ENCODE results near the gene TENT4B.
"Not testable (repeated sequence)": the region's sequence is repeated elsewhere in the genome, so short reads cannot be mapped to it uniquely, and the experiment has no call there.

Gene TENT4B

DNA sequence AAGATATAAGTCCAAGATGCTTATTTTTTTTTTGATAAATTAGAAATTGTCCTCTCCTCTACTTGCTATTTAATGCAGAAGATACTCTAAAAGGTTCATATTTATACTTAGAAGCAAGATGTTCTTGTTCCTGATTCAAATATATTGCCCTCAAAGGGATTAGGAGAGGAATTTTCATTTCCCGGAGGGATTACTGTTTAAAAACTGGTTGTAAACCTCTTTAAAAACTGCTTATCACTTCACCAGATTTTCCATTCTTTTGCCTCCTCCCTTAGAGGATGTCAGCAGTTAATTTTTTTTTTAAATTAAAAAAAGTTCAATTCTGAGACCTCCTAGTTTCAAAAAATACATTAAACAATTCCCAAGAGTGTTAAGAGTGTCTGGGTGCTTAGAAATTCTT is 2.8 kb downstream of the TENT4B start:
- DNase-seq, result no peak

DNA sequence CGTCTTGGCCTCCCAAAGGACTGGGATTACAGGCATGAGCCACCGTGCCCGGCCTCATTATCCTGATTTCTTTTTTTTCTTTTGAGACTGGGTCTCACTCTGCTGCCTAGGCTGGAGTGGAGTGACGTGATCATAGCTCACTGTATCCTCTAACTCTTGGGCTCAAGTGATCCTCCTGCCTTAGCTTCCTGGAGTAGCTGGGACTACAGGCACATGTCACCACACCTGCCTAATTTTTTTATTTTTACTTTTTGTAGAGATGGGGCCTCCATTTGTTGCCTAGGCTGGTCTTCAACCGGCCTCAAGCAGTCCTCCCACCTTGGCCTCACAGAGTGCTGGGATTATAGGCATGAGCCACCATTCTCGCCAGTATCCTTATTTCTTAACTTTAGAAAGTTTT is 3.5 kb downstream of the TENT4B start:
- no peak for DNase-seq

DNA sequence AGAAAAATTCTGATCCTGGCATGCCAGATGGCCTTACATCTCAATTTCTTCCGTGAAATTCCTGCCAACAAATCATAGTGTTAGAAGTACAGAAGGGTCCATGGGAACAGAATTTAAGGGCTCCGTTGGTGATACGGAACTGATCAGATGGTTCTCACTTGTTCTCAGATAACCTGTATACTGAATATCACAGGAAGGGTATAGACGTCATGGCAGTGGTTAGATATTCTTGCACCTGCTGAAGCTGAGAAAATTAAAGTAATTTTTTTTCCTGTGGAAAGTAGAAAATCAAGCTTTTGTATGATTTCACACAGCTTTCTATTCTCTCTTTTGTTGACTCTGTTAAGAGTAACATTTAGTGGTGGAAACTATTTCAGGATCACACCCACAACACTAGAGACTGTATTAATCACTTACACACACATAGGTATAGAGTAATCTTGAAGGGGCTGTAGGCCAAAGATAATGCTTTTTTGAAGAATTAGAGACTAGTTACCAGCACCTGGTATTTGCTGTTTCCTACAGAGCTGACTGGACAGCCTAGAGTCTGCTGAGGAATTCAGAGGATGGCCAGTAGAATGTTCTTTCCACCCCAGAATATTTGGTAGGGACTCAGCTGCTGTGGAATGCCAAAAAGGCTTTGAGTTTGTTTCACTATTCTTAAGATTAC is 7.5 kb downstream of the TENT4B start:
- DNase-seq, result no peak

DNA sequence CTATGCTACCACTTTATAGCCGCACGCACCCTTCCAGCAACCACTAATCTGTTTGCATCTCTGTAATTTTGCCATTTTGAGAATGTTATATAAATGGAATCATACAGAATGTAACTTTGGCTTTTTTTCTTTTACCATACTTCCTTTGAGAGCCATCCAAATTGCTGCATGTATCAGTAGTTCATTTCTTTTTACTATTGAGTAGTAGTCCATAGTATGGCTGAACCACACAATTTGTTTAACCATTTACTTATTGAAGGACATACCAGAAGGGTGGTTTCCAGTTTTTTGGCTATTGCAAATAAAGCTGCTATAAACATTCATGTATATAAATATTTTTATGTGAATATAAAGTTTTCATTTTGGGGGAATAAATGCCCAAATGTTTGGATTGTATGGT is 8.8 kb downstream of the TENT4B start:
- DNase-seq, result no peak

DNA sequence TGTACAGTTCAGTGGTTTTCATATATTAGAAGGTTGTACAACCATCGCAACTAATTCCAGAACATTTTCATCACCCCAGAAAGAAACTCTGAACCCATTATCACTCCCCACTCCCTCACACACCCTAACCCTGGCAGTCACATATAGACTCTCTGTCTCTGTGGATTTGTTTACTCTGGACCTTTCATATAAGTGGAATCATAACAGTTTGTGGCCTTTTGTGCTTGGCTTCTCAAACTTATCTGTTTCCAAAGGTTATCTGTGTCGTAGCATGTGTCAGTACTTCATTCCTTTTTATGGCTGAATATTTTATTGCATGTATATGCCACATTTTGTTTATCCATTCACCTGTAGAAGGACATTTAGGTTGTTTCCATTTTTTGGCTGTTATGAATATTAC is 12.4 kb downstream of the TENT4B start:
- DNase-seq, result no peak

DNA sequence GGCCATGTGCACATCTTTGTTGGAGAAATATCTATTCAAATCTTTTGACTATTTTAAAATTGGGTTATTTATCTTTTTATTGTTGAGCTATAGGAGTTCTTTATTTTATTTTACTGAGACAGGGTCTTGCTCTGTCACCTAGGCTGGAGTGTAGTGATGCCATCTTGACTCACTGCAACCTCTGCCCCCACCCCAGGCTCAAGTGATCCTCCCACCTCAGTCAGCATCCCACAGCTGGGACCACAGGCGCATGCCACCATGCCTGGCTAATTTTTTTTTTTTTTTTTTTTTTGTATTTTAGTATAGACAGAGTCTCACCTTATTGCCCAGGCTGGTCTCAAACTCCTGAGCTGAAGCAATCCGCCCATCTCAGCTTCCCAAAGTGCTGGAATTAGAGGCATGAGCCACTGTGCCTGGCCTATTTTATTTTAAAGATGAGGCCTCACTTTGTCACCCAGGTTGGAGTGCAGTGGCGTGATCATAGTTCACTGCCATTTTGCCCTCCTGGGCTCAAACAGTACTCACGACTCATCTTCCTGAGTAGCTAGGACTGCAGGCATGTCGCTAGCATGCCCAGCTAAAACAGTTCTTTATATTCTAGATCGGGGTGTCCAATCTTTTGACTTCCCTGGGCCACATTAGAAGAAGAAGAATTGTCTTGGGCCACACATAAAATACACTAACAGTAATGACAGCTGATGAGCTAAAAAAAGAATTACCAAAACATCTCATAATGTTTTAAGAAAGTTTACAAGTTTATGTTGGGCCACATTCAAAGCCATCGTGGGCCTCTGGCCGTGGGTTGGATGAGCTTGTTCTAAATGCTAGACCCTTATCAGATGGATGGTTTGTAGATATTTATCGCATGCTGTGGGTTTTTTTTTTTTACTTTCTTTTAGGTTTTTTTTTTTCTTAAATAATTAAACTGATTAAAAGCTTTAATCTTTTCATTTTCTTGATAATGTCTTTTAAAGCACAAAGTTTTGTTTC is 13.7 kb downstream of the TENT4B start:
- no peak for DNase-seq

DNA sequence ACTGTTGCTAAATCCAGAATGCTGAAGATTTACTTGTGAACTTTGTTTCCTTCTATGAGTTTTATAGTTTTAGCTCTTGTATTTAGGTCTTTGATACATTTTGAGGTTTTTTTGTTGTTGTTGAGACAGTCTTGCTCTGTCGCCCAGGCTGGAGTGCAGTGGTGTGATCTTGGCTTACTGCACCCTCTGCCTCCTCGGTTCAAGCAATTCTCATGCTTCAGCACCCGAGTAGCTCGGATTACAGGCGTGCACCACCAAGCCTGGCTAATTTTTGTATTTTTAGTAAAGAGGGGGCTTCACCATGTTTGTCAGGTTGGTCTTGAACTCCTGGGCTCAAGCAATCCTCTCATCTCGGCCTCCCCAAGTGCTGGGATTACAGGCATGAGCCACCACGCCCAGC is 14.4 kb downstream of the TENT4B start:
- DNase-seq, result no peak

DNA sequence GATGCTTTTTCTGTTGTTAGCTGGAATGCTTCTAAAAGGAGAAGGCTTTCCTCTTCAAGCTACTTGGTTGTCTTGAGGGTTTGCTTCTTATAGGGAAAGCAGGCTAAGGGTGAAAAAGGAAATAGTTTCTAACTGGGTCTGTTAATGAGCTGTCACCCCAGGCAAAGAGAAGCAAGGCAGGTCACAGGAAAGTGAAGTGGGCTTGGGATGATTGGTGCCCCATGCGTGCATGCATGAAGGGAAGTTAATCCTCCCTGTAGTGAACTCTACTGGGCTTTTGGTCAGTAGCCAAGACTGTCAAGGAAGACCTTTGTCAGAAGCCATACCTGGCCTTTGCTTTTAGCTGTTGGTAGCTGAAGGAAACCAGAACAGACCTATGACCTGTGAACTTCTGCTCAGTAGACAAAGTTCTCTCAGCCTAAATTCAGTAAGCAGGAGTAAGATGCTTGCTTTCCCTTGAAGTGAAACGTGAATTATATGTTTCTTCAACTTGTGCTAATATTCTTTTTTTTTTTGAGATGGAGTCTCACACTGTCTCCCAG is 16.5 kb downstream of the TENT4B start:
- no peak for DNase-seq

DNA sequence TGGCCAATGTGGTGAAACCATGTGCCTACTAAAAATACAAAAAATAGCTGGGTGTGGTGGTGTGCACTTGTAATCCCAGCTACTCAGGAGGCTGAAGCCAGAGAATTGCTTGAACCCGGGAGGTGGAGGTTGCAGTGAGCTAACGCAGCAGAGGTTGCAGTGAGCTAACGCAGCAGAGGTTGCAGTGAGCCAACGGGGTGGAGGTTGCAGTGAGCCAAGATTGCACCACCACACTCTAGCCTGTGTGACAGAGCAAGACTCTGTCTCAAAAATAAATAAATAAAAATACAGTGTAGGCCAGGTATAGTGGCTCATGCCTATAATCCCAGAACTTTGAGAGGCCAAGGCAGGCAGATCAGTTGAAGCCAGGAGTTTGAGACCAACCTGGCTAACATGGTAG is 18.7 kb downstream of the TENT4B start:
- DNase-seq, result not testable (repeated sequence)

DNA sequence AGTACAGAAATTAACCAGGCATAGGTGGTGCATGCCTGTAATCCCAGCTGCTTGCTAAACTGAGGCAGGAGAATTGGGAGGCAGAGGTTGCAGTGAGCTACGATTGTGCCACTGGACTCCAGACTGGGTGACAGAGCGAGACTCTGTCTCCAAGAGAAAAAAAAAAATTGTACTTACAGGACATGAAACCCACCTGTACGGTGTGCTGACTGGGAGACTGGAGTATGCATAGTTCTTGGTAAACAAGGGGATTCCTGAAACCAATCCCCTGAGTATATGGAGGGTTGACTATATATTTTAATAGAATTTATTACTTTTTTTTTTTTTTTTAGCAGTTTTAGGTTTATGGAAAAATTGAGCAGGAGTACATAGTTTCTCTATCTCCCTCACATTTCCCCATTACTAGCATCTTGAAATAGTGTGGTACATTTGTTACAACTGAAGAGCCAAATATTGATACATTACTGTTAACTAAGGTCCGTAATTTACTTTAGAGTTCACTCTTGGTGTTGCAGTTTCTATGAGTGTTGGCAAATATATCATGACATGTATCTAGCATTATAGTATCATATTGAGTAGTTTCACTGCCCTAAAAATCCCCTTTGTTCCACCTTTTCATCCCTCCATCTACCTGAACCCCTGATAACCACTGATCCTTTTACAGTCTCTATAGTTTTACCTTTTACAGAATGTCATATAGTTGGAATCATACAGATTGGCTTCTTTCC is 19.3 kb downstream of the TENT4B start:
- DNase-seq, result no peak

DNA sequence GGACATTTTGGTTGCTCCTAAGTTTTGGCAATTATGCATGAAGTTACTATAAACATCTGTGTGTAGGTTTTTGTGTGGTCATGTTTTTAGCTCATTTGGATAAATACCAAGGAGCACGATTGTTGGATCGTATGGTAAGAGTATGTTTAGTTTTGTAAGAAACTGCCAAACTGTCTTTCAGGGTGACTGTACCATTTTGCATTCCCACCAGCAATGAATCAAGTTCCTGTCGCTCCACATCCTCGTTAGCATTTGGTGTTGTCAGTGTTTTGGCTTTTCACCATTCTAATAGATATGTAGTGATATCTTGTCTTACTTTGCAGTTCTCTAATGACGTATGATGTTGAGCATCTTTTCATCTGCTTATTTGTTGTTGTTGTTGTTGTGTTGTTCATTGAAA is 20.2 kb downstream of the TENT4B start:
- DNase-seq, result no peak

DNA sequence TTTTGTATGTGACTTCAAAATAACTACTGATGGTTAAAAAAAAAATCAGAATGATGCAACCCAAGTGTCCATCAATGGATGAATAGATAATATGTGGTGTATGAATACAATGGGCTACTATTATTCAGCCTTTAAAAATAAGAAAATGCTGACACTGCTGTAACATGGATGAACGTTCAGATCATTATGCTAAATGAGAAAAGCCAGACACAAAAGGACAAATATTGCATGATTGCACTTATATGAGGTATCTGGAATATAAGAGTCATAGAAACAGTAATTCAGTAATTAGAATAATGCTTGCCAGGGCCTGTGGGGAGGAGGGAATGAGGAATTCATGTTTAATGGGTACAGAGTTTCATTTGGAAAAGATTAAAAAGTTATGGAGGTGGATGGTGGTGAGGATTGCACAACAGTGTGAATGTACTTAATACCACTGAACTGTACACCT is 25.4 kb downstream of the TENT4B start:
- DNase-seq, result no peak

DNA sequence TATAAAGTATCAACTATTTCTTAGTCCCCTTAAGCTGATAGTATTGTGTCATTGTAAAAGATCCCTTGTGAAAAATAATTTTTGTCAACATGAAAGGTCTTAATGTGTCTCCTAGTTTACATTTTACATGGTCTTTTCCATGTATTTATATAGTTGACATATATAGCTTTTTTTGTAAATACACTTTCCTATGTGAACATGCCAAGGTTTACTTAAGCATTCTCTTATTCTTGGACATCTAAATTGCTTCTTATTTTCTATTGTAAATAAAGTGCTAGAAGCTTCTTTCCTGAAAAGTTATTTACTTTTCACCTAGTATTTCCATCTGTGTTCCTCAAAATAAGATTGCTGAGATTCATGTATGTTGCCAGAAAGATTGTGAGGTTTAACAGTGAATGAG is 29.3 kb downstream of the TENT4B start:
- DNase-seq, result no peak

DNA sequence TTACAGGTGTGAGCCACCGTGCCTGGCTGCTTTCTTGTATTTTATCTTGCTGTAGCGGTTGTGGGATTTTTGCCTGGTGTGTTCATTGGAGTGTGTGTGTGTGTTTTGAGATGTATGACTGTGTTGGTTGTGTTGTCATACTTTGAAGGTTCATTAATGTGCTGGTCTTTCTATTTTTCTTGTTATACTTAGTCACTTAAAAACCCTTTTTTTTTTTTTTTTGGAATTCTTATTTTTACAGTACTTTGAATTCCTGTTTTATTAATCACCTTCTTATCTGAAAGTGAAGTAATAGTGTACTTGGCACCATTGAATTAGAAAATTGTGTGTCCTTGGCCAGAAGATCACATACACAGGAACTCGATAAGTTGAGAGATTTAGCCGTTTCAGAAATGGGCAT is 30.2 kb downstream of the TENT4B start:
- DNase-seq, result no peak

DNA sequence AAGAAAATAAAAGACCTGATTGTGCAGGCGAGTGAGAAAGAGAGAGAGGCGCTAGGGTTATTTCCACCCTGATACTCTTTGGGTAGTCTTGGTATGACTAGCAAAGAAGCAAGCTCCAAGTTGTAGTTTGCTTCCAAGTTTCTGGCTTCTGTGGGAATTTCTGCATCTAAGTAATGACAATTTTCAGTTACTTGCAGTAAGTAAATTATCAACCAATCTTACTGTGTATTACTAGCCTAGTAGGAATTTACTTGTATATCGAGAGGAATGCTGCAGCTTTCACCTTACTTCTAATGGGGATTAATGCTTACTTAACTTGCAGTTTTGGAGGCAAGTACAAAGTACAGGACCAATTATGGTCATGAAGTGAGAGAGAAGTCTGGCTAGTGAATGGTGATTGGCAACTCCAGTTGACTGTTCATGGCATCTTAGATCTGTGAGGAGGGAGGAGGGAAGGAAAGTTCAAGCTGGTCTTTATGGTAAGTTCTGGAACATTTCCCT is 31.9 kb downstream of the TENT4B start:
- no peak for DNase-seq

DNA sequence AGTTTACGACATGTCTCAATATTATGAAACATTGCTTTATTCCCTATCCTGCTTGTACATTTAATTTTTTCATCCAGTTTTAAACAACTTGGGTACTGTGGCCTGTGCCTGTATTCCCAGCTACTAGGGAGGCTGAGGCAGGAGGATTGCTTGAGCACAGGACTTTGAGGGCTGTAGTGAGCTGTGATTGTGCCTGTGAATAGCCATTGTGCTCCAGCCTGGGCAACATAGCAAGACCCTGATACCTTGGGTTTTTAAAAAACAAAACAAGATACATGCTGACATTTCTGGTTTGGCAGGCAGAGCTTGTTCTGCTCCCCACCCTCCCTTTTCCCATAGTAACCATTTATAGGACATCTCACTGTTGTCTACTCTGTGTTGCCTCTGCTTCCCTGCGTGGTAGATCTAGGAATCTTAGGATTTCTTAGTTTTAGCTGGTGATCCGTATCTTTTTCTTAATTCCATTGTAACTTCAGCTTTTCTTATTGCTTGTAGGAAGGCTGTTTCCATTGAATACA is 35.6 kb downstream of the TENT4B start:
- DNase-seq, result no peak

DNA sequence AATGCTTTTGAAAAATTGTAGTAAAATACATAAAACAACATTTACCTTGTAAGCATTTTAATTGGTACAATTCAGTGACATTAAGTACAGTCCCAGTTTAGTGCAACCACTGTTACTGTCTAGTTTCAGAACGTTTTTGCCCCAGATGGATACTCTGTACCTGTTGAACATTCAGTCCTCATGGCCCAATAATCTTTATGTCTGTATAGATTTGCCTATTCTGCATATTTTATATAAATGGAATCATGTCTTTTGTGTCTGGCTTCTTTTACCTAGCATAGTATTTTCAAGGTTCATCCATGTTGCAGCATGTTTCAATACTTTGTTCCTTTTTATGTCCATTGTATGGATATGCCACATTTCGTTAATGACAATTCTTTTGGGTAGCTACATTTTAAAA is 37.2 kb downstream of the TENT4B start:
- no peak for DNase-seq

DNA sequence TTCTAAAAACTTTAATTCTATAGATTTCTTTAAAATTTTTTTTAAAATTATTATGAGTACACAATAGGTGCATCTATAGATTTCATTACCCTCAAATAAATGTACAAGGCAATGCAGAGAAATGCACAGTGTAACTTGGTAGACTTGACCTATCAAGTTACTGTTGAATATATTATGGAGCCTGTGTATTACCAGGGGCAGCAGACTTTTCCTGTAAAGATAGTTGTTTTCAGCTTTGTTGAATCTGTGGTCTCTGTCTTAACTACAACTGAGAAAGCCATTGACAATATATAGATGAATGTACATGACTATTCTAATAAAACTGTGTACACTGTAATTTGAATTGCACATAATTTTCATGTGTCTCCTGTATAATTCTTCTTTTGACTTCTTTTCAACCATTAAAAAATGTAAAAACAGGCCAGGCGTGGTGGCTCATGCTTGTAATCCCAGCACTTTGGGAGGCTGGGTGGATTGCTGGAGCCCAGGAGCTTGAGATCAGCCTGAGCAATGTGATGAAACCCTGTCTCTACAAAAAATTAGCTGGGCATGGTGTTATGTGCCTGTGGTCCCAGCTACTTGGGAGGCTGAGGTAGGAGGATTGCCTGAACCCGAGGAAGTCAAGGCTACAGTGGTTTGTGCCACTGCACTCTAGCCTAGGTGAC is 39.4 kb downstream of the TENT4B start:
- no peak for DNase-seq

DNA sequence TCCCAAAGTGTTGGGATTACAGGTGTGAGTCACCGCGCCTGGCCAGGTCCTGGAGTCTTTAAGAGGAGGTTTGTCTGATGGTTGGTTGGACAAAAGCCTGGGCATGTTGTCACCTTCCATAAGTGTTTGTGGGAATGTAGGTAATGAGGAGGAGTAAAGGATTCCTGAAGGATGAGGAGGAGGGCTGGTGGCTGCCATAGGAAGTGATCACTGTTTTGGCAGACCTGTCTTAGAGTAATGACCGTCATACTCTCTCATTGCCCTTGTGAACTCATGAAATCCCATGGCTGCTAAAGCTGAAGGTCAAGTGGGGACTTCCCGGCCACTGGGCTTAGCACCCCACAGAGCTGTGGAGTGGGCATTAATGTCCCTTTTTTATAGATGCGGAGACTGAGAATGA is 40.5 kb downstream of the TENT4B start:
- DNase-seq, result no peak

DNA sequence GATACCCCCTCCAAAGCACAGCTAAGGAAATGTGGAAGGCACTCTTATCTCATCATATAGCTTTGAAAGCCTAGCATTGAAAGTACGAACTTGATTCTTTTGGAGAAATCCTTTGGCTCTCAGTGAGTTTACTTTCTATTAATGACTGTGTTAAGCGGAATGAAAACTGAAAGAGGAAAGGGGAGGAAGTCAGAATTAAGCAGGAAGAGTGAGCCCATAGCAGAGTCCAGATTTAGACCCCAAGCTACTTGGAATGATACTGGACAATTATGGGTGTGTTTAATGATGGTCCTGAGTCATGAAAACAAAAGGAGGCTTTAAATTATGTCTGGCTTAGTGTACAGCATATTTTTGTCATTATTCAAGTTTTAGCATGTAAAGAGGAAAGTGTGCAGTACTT is 42.2 kb downstream of the TENT4B start:
- DNase-seq, result no peak

DNA sequence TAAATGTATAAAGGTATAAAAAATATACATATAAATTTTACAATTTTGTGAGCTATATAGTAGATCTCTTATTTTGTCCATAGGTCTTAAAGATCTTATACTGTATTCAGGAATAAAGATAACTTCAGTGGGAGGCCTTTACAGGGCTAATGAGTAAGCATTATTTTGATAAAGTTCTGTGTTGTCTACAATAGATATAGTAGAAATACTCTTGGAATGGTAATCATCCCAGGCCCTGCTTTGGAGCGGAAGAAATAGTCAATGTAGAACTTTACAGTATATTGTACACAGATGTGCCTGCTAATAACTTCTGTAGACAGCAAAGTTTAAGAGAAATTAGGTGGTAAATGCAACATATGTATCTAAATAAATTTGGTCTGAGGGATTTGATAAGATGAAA is 42.6 kb downstream of the TENT4B start:
- no peak for DNase-seq

DNA sequence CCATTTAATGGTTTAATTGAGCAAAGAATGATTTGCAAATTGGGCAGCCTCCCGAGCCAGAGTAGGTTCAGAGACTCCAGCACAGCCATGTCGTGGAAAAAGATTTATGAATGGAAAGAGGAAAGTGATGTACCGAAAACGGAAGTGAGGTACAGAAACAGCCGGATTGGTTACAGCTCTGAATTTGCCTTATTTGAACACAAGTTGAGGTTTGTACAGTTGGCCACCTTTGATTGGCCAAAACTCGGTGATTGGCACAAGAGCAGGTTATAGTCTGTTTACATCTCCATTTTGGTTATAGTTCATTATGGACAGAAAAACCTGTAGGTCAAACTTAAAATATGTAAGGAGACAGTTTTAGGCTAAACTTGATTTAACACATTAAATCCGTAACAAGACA is 44.5 kb downstream of the TENT4B start:
- no peak for DNase-seq
